ENCODE results near the gene ARHGAP32. TPM values are rescaled to one million over a fixed set of nuclear protein-coding genes. Genes with fewer than 3 reads are reported as not detected.

The ARHGAP32 gene
- total and polyA plus RNA-seq, 5 experiments from 2014 or later: 0.85 to 10.4 (median 1.5) TPM

DNA sequence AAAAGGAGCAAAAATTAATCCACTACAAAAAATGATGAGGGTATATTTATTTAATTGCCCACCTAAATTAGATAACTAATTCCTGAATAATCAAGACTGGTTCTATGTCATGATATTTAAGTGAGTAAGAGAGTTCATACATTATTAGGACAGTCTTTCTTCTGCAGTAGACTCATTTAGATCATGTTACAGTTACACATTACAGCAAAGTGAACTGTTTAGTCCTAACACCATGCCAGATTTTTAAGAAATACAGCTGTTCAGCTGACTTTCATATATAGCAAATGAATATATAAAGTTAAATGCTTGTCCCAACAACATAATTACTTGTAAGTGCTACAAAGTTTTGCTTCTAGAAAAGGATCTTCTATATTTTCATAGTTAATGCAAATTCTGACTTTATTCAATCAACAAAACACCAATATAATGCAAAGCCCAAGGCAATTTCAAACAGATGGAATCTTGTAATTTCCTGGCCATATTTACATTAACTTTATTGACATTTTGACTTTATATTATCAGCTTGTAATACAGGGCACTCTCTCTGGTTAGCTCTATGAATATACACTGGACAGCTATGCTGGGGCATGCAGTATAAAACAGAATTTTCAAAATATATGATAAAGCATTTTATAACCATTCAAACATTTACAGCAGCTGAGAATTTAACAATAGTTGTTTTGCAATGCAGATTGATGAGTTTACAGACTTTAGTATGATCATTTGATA, 203.7 kb downstream of the ARHGAP32 start:
- Mint-ChIP-seq H3K36me3 (peaks cover 5 to 9% (median 7%) of the 10 kb centered on the region in 3 donors), H3K27ac (no peak overlapping the region), H3K9me3 (peaks cover 0 to 9% (median 1%) of the 10 kb centered on the region in 9 donors), H3K4me1 (no peaks in the 10 kb centered on the region), H3K4me3 (no peak overlapping the region), H3K27me3 (no peaks in the 10 kb centered on the region)
- DNase-seq (no peak), ATAC-seq (no peak)
- POLR2A ChIA-PET: no interaction called here

DNA sequence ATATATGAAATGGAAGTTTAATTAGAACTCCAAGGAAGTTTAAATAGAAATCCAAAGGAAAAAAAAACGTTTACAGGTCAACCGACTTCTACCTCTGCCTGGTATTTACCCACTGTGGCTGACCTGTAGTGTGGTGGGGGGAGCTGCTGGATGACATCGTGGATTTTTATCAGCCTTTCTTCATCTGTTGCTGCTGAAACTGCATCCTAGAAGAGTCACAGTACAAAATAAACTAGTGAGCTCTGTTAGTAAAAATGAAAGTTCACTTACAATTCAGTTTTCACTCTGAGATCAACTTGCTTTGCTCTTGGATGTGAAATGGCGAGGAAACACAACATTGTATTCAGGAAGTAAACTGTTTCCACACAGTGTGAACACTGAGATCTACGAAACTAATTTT, 206.2 kb downstream of the ARHGAP32 start:
- no peaks in the 10 kb centered on the region for H3K4me1 Mint-ChIP-seq
- no peaks in the 10 kb centered on the region for H3K27me3 Mint-ChIP-seq
- H3K9me3 Mint-ChIP-seq: peaks cover 0 to 9% (median 1%) of the 10 kb centered on the region in 9 donors
- ATAC-seq (no peak), DNase-seq (no peak)
- no peak overlapping the region for H3K4me3 Mint-ChIP-seq
- POLR2A ChIA-PET: no interaction called here
- H3K36me3 Mint-ChIP-seq: peaks cover 5 to 11% (median 7%) of the 10 kb centered on the region in 3 donors
- peak overlapping the region in 1 of 10 donors; percentile 13 for H3K27ac Mint-ChIP-seq

DNA sequence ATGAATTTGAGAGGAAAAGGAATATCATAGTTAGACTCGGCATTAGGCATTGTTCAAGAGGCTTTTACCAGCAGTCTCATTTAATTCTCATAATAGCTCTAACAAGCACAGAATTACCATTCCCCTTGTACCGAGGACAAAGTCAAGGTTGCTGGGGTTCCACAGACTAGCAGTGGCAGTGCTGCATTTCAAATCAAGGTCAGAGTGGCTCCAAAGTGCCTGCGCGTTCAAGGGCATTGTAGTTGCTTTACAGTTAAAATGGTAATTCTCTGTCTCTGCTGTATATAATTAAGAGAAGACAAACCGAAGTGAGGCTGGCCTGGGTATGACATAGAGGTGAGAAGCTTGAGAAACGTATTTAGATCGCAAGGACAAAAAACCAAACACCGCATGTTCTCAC, 209.1 kb downstream of the ARHGAP32 start:
- Mint-ChIP-seq H3K27me3 (no peaks in the 10 kb centered on the region), H3K4me3 (no peak overlapping the region), H3K36me3 (peaks cover 0 to 21% (median 7%) of the 10 kb centered on the region in 3 donors), H3K27ac (no peak overlapping the region), H3K4me1 (no peaks in the 10 kb centered on the region), H3K9me3 (no peaks in the 10 kb centered on the region)
- POLR2A ChIA-PET: no interaction called here
- no peak for DNase-seq
- ATAC-seq: no peak

DNA sequence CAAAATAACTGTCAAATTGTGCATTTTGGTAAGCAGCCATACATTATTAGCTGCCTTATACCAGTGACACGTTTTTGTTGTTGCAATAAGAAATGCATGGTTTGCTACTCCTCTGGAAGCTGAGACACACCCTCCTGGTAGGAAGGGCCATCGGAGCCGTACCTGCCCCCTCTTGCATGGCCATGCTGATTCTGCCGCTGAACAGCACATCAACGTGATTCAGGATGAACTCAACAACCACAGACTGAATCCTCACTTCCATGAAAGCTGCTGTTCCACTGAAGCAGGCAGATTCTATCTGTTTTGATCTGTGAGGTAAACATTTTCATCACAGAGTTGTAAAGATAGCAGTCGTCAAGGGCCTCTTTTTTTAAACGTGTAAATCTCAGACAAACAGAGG, 210.9 kb downstream of the ARHGAP32 start:
- POLR2A ChIA-PET: no interaction called here

DNA sequence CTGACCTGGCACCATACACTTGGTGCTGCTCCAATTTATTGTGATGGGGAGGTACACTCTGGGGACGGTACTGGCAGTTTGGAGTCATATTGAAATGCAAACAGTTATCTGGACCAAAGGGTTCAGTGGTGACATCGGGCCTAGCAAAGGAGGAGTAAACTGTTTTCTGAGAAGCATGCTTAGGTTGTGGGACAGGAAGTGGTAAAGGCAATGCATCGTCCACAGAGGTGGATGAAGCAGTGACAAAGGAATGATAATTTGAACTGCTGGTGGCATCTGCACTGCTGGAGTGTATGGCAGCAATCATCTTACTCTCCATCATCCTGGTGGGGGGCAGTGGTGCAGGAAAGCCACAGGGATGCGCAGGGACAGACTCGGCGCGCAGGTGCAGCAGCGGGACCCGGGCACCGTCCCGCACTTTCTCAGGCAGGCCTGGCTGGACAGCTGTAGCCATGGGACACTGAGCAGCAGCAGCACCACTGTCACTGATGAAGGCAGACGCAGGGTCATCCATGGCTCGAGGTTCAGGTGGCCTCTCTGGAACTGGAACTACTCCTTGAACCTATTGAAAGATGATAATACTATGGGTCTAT, 221.4 kb downstream of the ARHGAP32 start:
- Mint-ChIP-seq H3K4me1 (peaks cover 2 to 6% (median 5%) of the 10 kb centered on the region in 4 donors), H3K27me3 (no peaks in the 10 kb centered on the region), H3K27ac (peak overlapping the region in 1 of 10 donors; percentile 35), H3K36me3 (peaks cover 10 to 42% (median 17%) of the 10 kb centered on the region in 3 donors), H3K4me3 (no peak overlapping the region), H3K9me3 (no peaks in the 10 kb centered on the region)
- POLR2A ChIA-PET: no interaction called here
- DNase-seq: no peak
- ATAC-seq: no peak

More for the DNA sequence above, 210.9 kb downstream of the ARHGAP32 start:
- H3K4me3 Mint-ChIP-seq: no peak overlapping the region
- H3K4me1 Mint-ChIP-seq: peaks cover 0 to 2% (median 0%) of the 10 kb centered on the region in 4 donors
- H3K36me3 Mint-ChIP-seq: peaks cover 0 to 28% (median 7%) of the 10 kb centered on the region in 3 donors
- ATAC-seq: no peak
- H3K27ac Mint-ChIP-seq: no peak overlapping the region
- DNase-seq: no peak
- no peaks in the 10 kb centered on the region for H3K9me3 Mint-ChIP-seq
- no peaks in the 10 kb centered on the region for H3K27me3 Mint-ChIP-seq

DNA sequence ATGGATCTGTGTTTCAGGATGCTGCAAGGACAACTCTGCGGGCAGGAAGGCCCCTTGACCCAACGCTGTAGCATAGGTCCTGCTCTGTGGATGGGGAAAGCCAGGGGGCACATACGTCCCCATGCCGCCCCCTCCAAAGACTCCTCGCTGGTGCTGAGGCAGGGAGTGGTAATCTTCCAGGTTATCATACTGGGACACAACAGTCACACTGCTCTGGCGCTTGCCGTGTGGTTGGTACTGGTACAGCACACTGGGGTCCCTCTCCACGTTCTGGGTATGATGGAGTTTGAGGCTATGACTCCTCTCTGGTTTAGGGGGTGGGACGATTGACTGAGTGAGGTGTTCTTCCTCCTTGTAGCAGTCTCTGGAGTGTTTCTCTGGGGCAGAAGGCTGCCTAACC, 223.2 kb downstream of the ARHGAP32 start:
- no peak overlapping the region for H3K4me3 Mint-ChIP-seq
- peaks cover 10 to 33% (median 17%) of the 10 kb centered on the region in 3 donors for H3K36me3 Mint-ChIP-seq
- no peak overlapping the region for H3K27ac Mint-ChIP-seq
- no peaks in the 10 kb centered on the region for H3K27me3 Mint-ChIP-seq
- DNase-seq (no peak), ATAC-seq (no peak)
- no peaks in the 10 kb centered on the region for H3K9me3 Mint-ChIP-seq
- peaks cover 2 to 15% (median 6%) of the 10 kb centered on the region in 4 donors for H3K4me1 Mint-ChIP-seq
- POLR2A ChIA-PET: no interaction called here

DNA sequence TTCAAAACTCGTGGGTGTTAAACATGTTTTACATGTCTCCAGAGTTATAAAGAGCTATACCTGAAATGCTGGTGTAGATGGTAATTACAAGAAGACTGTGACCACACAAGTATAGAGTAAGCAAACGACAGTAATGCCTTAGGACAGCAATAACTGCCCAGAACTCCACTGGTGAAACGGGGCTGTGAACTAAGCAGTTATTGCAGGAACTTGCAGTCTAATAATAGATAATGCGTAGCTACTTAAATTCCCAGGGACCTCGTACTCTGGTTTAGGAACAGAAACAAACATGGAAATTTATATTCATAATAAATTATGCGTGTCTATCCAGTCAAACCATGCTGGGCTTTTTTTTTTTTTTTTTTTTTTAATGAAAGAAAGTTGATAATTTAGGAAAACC, 224.5 kb downstream of the ARHGAP32 start:
- Mint-ChIP-seq H3K27ac (no peak overlapping the region), H3K27me3 (no peaks in the 10 kb centered on the region), H3K4me3 (no peak overlapping the region), H3K4me1 (peaks cover 3 to 18% (median 6%) of the 10 kb centered on the region in 4 donors), H3K36me3 (peaks cover 10 to 23% (median 14%) of the 10 kb centered on the region in 3 donors), H3K9me3 (no peaks in the 10 kb centered on the region)
- POLR2A ChIA-PET: no interaction called here
- DNase-seq (no peak), ATAC-seq (no peak)

DNA sequence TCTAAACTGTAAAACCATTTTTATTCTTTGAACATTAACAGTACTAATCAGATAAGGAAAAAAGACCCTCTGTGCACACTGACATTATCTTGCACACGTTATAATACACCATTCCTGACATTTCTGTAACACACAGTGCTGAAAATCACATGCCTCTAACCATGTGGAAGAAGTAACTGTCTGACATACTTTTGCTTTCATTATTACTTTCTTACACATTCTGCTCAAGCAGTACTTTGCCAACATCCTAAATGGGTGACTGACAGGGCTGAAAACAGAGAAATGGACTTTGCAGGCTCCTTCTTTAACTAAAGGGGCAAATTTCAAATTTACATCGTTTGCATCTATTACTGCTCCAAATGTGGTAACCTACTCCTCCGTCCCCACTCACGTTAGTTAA, 226.6 kb downstream of the ARHGAP32 start:
- DNase-seq (no peak), ATAC-seq (no peak)
- peaks cover 8 to 14% (median 10%) of the 10 kb centered on the region in 3 donors for H3K36me3 Mint-ChIP-seq
- H3K4me1 Mint-ChIP-seq: peaks cover 2 to 16% (median 3%) of the 10 kb centered on the region in 4 donors
- no peak overlapping the region for H3K27ac Mint-ChIP-seq
- no peaks in the 10 kb centered on the region for H3K9me3 Mint-ChIP-seq
- POLR2A ChIA-PET: no interaction called here
- H3K27me3 Mint-ChIP-seq: no peaks in the 10 kb centered on the region
- no peak overlapping the region for H3K4me3 Mint-ChIP-seq

DNA sequence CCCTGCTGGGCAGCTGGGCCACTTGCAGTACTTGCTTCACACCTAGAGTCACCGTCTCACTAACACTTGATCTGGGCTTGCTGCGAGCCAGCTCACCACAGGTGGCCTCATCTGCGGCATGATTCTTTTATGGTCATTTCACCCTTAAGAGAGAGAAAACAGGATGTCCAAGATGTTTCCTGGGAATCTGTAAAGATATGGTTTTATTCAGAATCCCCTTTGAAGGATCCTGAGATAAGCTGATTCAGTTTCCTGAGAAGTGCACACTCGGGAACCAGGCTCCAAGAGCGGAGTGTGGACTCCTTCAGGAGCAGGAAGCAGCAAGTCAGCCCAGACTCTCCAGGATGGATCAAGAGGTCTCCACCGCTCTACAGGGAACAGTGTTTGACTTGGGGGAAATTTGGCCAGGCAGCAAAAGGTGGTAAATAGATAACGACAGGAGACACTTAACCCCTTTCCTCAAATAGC, 227.6 kb downstream of the ARHGAP32 start:
- POLR2A ChIA-PET: no interaction called here
- no peak overlapping the region for H3K27ac Mint-ChIP-seq
- H3K27me3 Mint-ChIP-seq: no peaks in the 10 kb centered on the region
- ATAC-seq (no peak), DNase-seq (no peak)
- no peaks in the 10 kb centered on the region for H3K9me3 Mint-ChIP-seq
- no peak overlapping the region for H3K4me3 Mint-ChIP-seq
- H3K4me1 Mint-ChIP-seq: peaks cover 0 to 15% (median 2%) of the 10 kb centered on the region in 4 donors
- peaks cover 0 to 4% (median 0%) of the 10 kb centered on the region in 3 donors for H3K36me3 Mint-ChIP-seq

DNA sequence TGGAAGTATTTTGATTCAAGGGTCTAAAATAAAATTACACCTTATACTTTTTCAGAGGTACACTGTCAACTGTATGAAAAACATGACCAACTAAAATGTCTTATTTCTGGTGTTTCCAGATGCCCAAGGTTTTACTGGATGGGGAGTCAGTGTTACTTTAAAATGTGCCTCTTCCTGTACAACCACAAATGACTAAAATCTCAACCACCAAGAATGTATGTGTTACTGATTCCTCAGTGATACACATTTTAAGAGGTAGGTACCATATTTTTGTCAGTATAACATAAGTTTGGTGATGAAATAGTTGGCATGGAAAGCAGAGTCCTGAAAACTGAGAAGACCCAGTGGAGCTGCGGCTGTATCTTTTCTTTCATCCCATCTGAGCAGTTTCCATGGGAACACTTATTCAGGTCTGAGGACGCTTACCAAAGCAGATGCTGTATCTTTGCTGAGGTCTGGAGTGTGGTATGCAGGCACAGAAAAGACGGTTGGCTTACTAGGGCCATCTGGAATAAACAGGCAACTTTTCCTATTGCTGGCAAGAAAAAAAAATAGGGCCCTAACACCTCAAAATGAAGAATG, 228.3 kb downstream of the ARHGAP32 start:
- POLR2A ChIA-PET: no interaction called here
- no peaks in the 10 kb centered on the region for H3K27me3 Mint-ChIP-seq
- peaks cover 0 to 15% (median 2%) of the 10 kb centered on the region in 4 donors for H3K4me1 Mint-ChIP-seq
- no peak overlapping the region for H3K27ac Mint-ChIP-seq
- no peaks in the 10 kb centered on the region for H3K9me3 Mint-ChIP-seq
- H3K36me3 Mint-ChIP-seq: peaks cover 0 to 4% (median 0%) of the 10 kb centered on the region in 3 donors
- DNase-seq: no peak
- no peak for ATAC-seq
- H3K4me3 Mint-ChIP-seq: no peak overlapping the region

DNA sequence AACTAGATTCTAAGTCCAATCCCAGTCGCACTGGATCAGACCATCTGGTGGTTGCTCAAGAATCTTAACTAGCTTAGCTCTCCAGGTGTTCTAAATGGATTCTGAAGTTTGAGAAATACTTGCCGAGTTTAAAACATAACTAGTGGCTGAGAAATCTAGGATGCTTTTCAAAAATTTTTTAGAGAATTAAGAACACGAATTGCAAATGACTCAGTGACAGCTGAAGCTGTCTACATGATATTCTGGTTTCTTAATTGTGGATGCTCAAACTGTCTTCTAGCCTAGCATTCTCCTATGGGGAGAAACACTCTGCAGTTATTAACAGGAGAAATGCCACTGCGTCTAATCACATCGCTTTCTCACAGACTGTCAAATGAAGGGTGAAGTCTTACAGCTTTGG, 229.2 kb downstream of the ARHGAP32 start:
- Mint-ChIP-seq H3K27me3 (no peaks in the 10 kb centered on the region), H3K4me3 (no peak overlapping the region), H3K9me3 (no peaks in the 10 kb centered on the region), H3K36me3 (no peaks in the 10 kb centered on the region), H3K4me1 (peaks cover 0 to 15% (median 2%) of the 10 kb centered on the region in 4 donors), H3K27ac (no peak overlapping the region)
- ATAC-seq (no peak), DNase-seq (no peak)
- POLR2A ChIA-PET: no interaction called here

DNA sequence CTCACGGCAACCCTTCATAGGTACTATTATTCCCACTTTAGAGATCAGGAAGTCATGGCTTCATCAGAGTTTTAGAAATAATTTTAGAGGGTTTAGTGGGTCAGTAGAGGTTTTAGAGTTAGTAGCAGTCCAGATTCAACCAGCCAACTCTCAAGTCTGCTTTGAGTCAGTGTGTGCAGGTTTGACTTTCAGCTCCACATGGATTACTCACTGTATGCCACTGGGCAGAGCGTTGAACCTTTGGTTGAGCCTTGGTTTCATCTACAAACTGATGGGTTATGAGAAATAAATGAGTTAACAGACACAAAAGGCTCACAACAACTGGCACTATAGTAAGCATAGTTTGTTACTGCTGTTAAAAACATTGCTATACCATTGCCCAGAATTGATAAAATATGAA, 230.5 kb downstream of the ARHGAP32 start:
- peaks cover under 1 to 15% (median 2%) of the 10 kb centered on the region in 4 donors for H3K4me1 Mint-ChIP-seq
- H3K27me3 Mint-ChIP-seq: peaks cover 0 to 7% (median 3%) of the 10 kb centered on the region in 5 donors
- ATAC-seq (no peak), DNase-seq (no peak)
- no peak overlapping the region for H3K4me3 Mint-ChIP-seq
- no peaks in the 10 kb centered on the region for H3K36me3 Mint-ChIP-seq
- H3K9me3 Mint-ChIP-seq: no peaks in the 10 kb centered on the region
- POLR2A ChIA-PET: no interaction called here
- H3K27ac Mint-ChIP-seq: no peak overlapping the region

DNA sequence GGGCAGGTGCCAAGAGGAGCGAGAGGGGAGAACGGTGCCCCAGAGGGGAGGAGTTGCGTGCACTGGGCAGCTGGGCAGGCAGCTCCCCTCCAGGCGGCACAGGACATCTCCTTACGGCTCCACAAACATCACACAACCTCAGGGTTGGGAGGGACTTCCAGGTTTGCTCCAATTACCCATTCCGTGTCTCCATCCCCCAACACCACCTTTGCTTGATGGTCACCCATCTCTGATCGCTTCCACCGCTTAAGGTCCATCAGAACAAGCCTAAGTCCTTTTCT, 235.0 kb downstream of the ARHGAP32 start:
- Mint-ChIP-seq H3K36me3 (no peaks in the 10 kb centered on the region), H3K4me1 (peaks cover 0 to 6% (median 2%) of the 10 kb centered on the region in 4 donors), H3K27me3 (peaks cover 3 to 26% (median 10%) of the 10 kb centered on the region in 5 donors), H3K4me3 (no peak overlapping the region), H3K27ac (no peak overlapping the region), H3K9me3 (no peaks in the 10 kb centered on the region)
- ATAC-seq (no peak), DNase-seq (no peak)
- POLR2A ChIA-PET: no interaction called here

Measured in naive thymus-derived CD8-positive, alpha-beta T cell (primary cell).